Left kidney (tissue), 8 donors: ENCODE data around the gene AMN. TPM values are rescaled to one million over a fixed set of nuclear protein-coding genes. Genes with fewer than 3 reads are reported as not detected.
A peak's percentile ranks its signal among the peaks of the same experiment; 100 is the strongest.
"Not testable (repeated sequence)": the region's sequence is repeated elsewhere in the genome, so short reads cannot be mapped to it uniquely, and the experiment has no call there.

ENCODE experiments used
- DNase-seq: peaks from one replicate; pipeline ENCODE4 v3.0.0-alpha.2; 2013
- long read RNA-seq, 8 donors: transcript quantifications; one replicate each; lab custom pipeline, GENCODE V29; 2026
- polyA plus RNA-seq: library from polyadenylated mRNA; unstranded; fragments of 120-200 nt; gene quantifications from one replicate; pipeline ENCODE4 v1.2.1, GENCODE V29; 2013; ENCODE audit not compliant: insufficient read length

The AMN gene
- polyA plus RNA-seq: 23.0 TPM
- long read RNA-seq, donor 1, transcript AMN-201 (12 exons, 1,907 nt): major isoform, 41 of 43 reads
- long read RNA-seq, donor 1, partial matches to known transcripts: 0 of 43 reads
- long read RNA-seq, donor 1, other reads (novel, unspliced or antisense): 0 of 43 reads
- long read RNA-seq, donor 2, transcript AMN-201 (12 exons, 1,907 nt): major isoform, 12 of 14 reads
- long read RNA-seq, donor 2, partial matches to known transcripts: 0 of 14 reads
- long read RNA-seq, donor 2, other reads (novel, unspliced or antisense): 0 of 14 reads
- long read RNA-seq, donor 3, transcript AMN-201 (12 exons, 1,907 nt): major isoform, 14 of 14 reads
- long read RNA-seq, donor 3, partial matches to known transcripts: 0 of 14 reads
- long read RNA-seq, donor 3, other reads (novel, unspliced or antisense): 0 of 14 reads
- long read RNA-seq, donor 4, partial matches to known transcripts: 0 of 1 reads
- long read RNA-seq, donor 4, other reads (novel, unspliced or antisense): 0 of 1 reads
- long read RNA-seq, donor 5, transcript AMN-201 (12 exons, 1,907 nt): major isoform, 49 of 57 reads
- long read RNA-seq, donor 5, partial matches to known transcripts: 5 of 57 reads
- long read RNA-seq, donor 5, other reads (novel, unspliced or antisense): 0 of 57 reads
- long read RNA-seq, donor 6, transcript AMN-201 (12 exons, 1,907 nt): major isoform, 29 of 32 reads
- long read RNA-seq, donor 6, partial matches to known transcripts: 0 of 32 reads
- long read RNA-seq, donor 6, other reads (novel, unspliced or antisense): 0 of 32 reads
- long read RNA-seq, donor 7, transcript AMN-202 (11 exons, 2,269 nt): minor isoform, 7 of 49 reads
- long read RNA-seq, donor 7, transcript AMN-201 (12 exons, 1,907 nt): major isoform, 31 of 49 reads
- long read RNA-seq, donor 7, partial matches to known transcripts: 6 of 49 reads
- long read RNA-seq, donor 7, other reads (novel, unspliced or antisense): 5 of 49 reads
- long read RNA-seq, donor 8, transcript AMN-201 (12 exons, 1,907 nt): major isoform, 15 of 48 reads
- long read RNA-seq, donor 8, partial matches to known transcripts: 31 of 48 reads
- long read RNA-seq, donor 8, other reads (novel, unspliced or antisense): 0 of 48 reads

GRCh38 chr14:102922490-102923200 is at the start of gene AMN:
TSS of gene AMN (plus strand) at chr14:102922663. CDS start at chr14:102922689, 26 bp downstream.
- no peak for DNase-seq

GRCh38 chr14:102873131-102873530 is 49.3 kb upstream of the AMN start:
- DNase-seq: no peak

DNA sequence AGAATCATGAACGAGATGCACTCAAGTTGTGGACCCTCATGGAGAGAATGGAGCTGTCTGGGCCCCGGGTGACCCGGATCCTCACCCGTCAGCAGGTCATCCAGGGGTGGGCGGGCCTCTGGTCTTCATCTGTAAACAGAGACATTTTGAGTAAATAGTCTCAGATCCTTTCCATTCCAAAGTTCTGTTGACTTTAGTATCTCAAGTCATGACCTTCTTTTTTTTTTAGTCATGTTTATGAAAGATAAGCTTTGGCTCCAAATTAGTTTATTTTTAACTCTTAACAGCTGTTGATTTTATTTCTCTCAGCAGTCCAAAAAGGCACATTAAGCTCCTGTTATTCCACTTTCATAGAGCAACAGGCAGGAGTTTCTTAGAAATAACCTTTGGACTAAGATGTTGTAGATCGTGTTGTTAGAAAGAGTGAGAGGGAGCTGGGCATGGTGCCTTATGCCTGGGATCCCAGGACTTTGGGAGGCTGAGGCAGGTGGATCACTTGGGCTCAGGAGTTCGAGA is 48.9 kb upstream of the AMN start:
- no peak for DNase-seq

DNA sequence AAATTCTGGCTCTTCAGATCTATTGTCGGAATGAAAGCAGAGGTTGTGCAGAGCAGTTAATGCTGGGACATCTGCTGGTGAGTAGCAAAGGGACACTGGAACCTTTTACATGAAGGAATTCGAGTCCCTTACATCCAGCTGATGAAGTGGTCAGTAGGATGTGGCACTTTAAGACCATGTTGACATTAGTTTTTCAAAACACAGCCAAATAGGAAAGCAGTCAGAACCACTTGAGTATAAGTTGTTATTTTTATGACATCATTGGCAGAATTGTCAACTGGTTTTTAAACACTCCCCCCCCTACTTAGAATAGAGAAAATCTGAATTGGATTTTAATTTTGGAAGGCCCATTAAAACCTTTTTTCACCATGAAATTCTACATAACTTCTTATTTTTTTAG is 46.8 kb upstream of the AMN start:
- no peak for DNase-seq

DNA sequence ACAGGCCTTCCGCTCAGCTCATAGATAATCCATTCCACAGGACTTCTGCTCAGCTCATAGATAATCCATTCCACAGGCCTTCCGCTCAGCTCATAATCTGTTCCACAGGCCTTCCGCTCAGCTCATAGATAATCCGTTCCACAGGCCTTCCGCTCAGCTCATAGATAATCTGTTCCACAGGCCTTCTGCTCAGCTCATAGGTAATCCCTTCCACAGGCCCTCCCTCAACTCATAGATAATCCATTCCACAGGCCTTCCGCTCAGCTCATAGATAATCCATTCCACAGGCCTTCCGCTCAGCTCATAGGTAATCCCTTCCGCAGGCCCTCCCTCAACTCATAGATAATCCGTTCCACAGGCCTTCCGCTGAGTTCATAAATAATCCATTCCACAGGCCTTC is 45.0 kb upstream of the AMN start:
- DNase-seq: not testable (repeated sequence)

GRCh38 chr14:102878174-102878969 is 44.1 kb upstream of the AMN start:
- no peak for DNase-seq

GRCh38 chr14:102878970-102879460 is 43.4 kb upstream of the AMN start:
- no peak for DNase-seq

DNA sequence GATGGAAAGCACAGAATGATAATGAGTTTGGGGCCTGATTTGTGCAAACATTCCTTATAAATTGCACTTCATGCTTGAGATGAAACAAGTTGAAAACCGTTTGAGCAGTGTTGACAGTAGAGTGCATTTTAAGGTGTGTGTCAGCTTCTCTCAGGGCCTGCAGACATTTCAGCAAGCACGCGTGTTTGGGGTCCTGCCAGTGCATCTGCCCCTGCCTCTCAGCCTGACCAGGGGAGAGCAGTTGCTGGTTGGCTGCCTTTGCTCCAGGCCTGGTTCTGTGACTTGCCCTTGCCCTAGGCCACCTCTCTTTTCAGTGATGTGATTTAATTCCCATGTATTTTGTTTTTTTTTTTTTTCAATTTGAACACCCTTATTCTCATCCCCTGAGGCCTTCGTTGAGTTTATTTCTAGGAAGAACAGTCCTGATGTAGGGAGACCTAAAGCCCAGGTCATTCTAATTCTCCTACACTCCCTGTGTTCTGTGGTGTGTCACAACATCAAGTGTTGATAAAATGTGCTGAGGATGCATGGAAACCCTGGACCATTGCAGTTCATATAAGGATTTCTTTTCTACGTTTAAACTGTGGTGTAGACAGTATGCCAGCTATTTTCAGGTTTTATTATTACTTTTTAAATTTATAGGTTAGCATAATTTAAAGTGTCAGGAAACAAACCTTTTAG is 40.1 kb upstream of the AMN start:
- DNase-seq: no peak

- no peak for DNase-seq
These were observed 39.3 kb upstream of the AMN start for GRCh38 chr14:102883089-102883541.

DNA sequence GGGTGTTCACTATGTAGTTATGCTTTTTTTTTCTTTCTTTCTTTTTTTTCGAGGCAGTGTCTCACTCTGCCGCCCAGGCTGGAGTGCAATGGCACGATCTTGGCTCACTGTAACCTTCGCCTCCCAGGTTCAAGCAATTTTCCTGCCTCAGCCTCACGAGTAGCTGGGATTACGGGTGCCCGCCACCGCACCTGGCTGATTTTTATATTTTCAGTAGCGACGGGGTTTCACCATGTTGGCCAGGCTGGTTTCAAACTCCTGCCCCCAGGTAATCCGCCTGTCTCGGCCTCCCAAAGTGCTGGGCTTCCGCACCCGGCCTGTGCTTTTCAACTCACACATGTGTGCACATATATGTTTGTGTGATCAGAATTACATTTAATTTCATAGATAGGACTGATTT is 38.9 kb upstream of the AMN start:
- DNase-seq: no peak

DNA sequence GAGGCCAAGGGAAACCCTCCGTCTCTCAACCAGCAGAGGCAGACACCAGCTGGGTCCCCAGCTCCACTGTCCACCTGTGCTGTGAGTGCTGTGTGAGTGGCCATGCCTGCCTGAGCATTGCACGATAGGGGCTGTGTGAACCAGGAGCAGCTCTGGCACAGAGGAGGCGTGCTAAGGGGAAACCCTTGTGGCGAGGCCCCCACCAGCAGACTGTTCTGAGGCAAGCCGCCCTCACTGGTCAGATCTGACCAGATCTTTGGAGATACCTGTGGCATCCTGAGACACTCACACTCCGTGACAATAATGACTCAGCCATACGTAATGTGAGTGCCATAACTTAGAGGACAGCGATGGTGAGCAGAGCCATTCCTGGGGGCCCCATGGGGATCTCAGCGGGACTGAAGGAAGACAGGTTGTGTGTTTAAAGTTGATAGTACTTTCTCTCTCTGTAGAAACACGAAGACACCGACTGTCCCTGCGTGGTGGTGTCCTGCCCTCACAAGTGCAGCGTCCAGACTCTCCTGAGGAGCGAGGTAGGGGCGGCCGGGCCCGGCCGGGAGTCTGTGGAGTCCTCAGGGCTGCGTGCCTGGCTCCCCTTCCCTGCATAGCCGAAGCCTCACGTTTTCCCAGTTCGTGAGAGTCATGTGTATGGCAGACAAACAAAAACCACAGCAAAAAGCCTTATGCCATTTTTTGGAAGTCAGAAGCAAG is 36.6 kb upstream of the AMN start:
- no peak for DNase-seq

GRCh38 chr14:102888748-102889147 is 33.7 kb upstream of the AMN start:
- no peak for DNase-seq

GRCh38 chr14:102889615-102890014 is 32.8 kb upstream of the AMN start:
- DNase-seq: no peak

DNA sequence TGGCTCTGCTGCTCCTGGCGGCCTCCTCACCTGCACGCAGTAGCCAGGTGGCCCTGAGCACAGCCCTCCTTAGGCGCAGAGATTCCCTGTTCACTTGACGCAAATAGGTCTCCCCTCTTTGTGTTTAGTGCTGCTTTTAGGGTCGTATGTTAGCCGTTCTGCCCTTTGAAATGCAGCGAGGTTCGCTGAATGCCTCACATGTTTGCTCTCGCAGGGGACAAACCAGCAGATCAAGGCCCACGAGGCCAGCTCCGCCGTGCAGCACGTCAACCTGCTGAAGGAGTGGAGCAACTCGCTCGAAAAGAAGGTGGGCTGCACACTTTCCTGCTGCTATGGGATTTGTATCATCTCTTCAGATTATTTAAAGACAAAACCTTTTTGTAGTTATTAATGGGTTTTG is 31.4 kb upstream of the AMN start:
- DNase-seq: no peak

DNA sequence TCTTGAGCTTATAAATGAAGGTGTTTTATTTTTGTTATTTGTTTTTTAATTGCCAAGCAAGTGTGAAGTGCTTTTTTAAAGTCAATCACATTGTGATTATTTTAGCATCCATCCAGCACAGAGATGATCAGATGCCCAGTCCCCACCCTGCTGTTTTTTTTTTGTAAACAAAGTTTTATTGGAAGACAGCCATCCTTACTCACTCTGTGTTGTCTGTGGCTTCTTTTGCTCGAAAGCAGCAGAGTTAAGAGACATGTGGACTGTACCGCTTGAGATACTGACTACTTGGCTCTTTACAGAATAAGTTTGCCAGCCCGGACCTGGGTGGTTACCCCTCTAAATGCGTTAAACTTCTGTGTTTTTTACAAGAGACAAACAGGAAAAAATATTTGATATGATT is 30.9 kb upstream of the AMN start:
- DNase-seq: no peak

GRCh38 chr14:102892651-102893050 is 29.8 kb upstream of the AMN start:
- no peak for DNase-seq

- peak; percentile 5 for DNase-seq
These were observed 29.0 kb upstream of the AMN start for GRCh38 chr14:102893452-102893851.

DNA sequence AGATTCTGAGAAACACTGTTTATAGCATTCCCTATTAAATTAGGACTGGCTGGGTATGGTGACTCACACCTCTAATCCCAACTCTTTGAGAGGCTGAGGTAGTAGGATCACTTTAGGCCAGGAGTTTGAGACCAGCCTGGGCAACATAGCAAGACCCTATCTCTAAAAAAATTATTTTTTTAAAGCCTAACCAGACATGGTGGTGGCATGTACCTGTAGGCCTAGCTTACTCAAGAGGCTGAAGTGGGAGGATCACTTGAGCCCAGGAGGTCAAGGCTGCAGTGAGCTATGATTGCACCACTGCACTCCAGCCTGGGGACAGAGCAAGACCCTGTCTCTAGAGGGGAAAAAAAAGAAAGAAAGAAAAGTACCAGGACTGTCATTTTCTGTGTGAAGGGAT is 25.7 kb upstream of the AMN start:
- DNase-seq: not testable (repeated sequence)

- no peak for DNase-seq
These were observed 25.0 kb upstream of the AMN start for GRCh38 chr14:102897299-102898027.
